Motor neuron (in vitro differentiated cells): ENCODE results near the gene PDCD1LG2. TPM values are rescaled to one million over a fixed set of nuclear protein-coding genes. Genes with fewer than 3 reads are reported as not detected.

Experiments used
- ATAC-seq, 8 experiments: fragments of 200-7000 bp; cut with Tn5 transposase; replicated peaks in 6 of 8; 2 replicates each; pipeline ENCODE4 v1.8.0; 2021; ENCODE audit warnings: mild to moderate bottlenecking in 8 of 8, moderate library complexity in 8 of 8
- H3K27ac ChIP-seq, 2 donors: fragments of 250-450 bp; sonication (Bioruptor Pico); 2 replicates each; pipeline ENCODE4 v1.9.0; 2021; ENCODE audit warnings: antibody characterized with exemption in 2 of 2, mild to moderate bottlenecking in 2 of 2, moderate library complexity in 1 of 2
- H3K4me1 ChIP-seq, 2 donors: fragments of 250-450 bp; sonication (Bioruptor Pico); replicated peaks in 1 of 2; 2 replicates each; pipeline ENCODE4 v1.6.1; 2021; ENCODE audit warnings: antibody characterized with exemption in 2 of 2, mild to moderate bottlenecking in 2 of 2, moderate library complexity in 1 of 2
- H3K4me3 ChIP-seq, 5 donors: fragments of 250-450 bp; sonication (Bioruptor Pico); 2 replicates each; pipeline ENCODE4 v1.9.0; 2021; ENCODE audit warnings: antibody characterized with exemption in 5 of 5, mild to moderate bottlenecking in 5 of 5, moderate library complexity in 4 of 5
- WGBS, 10 experiments: fragments of 450-650 bp; shearing (Covaris generic); methylation state at CpG; one replicate each; pipeline ENCODE4 v1.0.0; 2022; 5-methylcytosine and 5-hydroxymethylcytosine counted together
- in situ Hi-C, 9 experiments: fragments of 400-800 bp; cut with MboI; loops; one replicate each; pipeline ENCODE4 v1.15.0; 2021; ENCODE audit warnings: low sequenced_read_pairs in 9 of 9, low pct_unique_long_range_greater_than_20kb in 2 of 9; ENCODE audit not compliant: unreplicated experiment in 9 of 9
- total RNA-seq, 8 experiments: library from RNA; unstranded; fragments of 300-600 nt; gene quantifications; 2 replicates each; pipeline versions ENCODE4 v1.2.3 to v1.2.4, GENCODE V29; 2022

The PDCD1LG2 gene
- total RNA-seq, 8 experiments from 2014 or later: 0.05 to 1.3 (median 0.29) TPM; not detected in 1

DNA sequence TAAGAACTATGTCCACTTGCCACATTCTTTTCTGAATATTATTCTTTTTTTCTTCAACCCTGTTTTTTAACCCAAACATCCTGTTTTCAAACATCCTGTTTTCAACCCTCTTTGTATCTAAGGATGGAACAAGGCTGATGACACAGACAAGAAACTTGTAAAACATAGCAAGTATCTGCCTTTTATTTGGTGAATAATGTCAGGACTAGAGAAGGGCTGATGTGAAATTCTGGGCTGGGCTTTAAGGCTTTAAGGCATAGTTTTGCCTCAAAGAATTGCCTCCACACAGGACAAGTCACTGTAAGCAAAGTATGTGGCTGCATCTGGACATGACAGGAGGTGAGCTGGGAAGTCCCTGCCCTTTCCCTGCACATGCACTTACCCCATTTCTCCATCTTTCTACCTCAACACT is 76.1 kb downstream of the PDCD1LG2 start:
- no peak for ATAC-seq
- in situ Hi-C loops: loop anchor here in 5 of 9 experiments (25.0 kb wide), 3 partner anchors 124 to 824 kb away; partner anchors contain the start of genes INSL6 (in 3 of the 5) and CD274 (in 2 of the 5)

DNA sequence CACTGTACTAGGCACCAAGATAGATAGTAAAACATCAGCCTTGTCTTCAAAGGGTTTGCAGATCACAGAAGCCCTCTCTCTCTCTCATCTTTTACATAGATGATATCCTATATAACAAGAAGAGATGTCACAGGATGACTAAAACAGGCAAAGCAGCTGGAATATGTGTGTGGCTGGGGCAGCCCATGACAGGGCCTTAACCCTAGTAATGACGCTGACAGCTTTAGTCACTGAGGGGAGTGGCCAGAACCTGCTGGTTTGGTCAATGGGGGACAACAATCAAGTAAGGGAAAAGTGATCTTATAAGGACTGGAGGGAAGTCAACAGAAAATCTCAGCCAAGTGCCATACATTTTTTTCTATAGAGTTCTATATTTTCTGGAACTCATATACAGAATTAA is 76.7 kb downstream of the PDCD1LG2 start:
- H3K4me3 ChIP-seq: no peak overlapping the region
- in situ Hi-C loops: loop anchor here in 5 of 9 experiments (25.0 kb wide), 3 partner anchors 125 to 825 kb away; partner anchors contain the start of genes INSL6 (in 3 of the 5) and CD274 (in 2 of the 5)
- 0 to 71% (median 20%) methylated on average over 1 of the region's 1 CpG; no CpG with 5 or more reads in 5 of the 10 experiments for WGBS, 10 experiments
- no peaks in the 10 kb centered on the region for H3K4me1 ChIP-seq
- ATAC-seq: peak in 3 of 8 experiments; percentile 29 to 31 (median 30)
- no peak overlapping the region for H3K27ac ChIP-seq

More for the DNA sequence above, 76.1 kb downstream of the PDCD1LG2 start:
- Histone ChIP-seq H3K27ac (no peak overlapping the region), H3K4me3 (no peak overlapping the region), H3K4me1 (no peaks in the 10 kb centered on the region)

DNA sequence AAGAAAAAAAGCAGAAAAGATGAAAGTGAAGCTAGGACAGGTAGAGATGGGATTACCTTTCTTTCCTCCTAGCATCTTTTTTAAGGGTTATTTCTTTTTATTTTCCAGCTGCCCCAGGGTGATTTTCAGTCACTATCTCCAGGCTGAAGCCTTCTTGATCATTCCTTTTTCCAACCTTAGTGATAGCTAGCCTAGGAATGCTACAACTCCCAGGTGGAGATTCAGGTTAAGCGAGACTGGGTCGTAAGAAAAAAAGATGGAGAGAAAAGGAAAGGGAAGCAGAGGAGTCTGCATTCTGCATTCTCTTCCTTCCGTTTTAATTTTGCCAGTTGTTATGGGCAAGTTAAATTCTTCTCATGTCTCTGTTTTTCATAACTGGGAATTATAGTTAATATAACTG is 81.9 kb downstream of the PDCD1LG2 start:
- in situ Hi-C loops: loop anchor here in 6 of 9 experiments (10.0 to 25.0 kb wide), 5 partner anchors 130 to 830 kb away; partner anchors contain the start of genes INSL6 (in 3 of the 6) and CD274 (in 2 of the 6)
- H3K27ac ChIP-seq: no peak overlapping the region
- ATAC-seq: no peak
- no peak overlapping the region for H3K4me3 ChIP-seq
- peaks cover 0 to 5% of the 10 kb centered on the region in 2 donors for H3K4me1 ChIP-seq
- WGBS, 10 experiments: 47 to 100% (median 84%) methylated on average over 1 to 3 of the region's 3 CpGs; no CpG with 5 or more reads in 2 of the 10 experiments

DNA sequence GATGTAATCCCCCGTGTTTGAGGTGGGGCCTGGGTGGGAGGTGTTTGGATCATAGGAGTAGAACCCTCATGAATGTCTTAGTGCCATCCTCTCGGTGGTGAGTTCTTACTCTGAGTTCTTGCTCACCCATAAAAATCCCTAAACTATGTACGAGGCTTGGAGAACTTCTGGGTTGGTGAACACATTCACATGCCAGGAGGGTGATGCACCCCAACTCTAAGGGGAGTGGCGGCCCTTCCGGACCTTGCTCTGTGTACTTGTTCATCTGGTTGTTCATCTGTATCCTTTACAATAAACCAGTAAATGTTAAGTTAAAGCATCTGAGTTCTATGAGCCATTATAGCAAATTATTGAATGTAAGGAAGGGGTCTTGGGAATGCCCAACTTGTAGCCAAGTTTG is 82.6 kb downstream of the PDCD1LG2 start:
- no peak for ATAC-seq
- 59 to 100% (median 89%) methylated on average over 1 to 5 of the region's 5 CpGs; no CpG with 5 or more reads in 4 of the 10 experiments for WGBS, 10 experiments
- H3K4me3 ChIP-seq: no peak overlapping the region
- peaks cover 0 to 5% of the 10 kb centered on the region in 2 donors for H3K4me1 ChIP-seq
- in situ Hi-C loops: loop anchor here in 6 of 9 experiments (10.0 to 25.0 kb wide), 5 partner anchors 131 to 831 kb away; partner anchors contain the start of genes INSL6 (in 3 of the 6) and CD274 (in 2 of the 6)
- H3K27ac ChIP-seq: no peak overlapping the region

DNA sequence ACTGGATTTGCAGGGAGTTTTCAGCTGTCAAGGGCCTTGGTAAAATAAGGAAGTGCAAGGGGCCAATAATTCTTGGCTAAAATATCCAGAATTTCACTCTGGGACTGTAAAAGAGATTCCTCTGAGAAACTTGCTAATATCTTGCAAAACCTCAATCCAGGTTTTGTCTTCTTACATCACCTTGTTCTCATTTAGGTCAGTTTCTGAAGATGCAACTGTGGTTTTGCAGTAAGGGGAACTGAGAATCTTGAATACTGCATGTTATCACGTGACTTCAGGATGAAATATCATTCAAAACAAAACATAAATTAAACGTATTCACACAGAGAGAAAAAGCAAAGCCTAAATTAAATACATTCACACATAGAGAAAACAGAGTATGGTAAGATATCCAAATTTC is 83.6 kb downstream of the PDCD1LG2 start:
- 39 to 100% (median 80%) methylated on average over 1 to 2 of the region's 2 CpGs for WGBS, 10 experiments
- no peak for ATAC-seq
- Histone ChIP-seq H3K4me1 (peaks cover 0 to 5% of the 10 kb centered on the region in 2 donors), H3K4me3 (no peak overlapping the region), H3K27ac (no peak overlapping the region)
- in situ Hi-C loops: loop anchor here in 6 of 9 experiments (10.0 to 25.0 kb wide), 5 partner anchors 132 to 832 kb away; partner anchors contain the start of genes INSL6 (in 3 of the 6) and CD274 (in 2 of the 6)

DNA sequence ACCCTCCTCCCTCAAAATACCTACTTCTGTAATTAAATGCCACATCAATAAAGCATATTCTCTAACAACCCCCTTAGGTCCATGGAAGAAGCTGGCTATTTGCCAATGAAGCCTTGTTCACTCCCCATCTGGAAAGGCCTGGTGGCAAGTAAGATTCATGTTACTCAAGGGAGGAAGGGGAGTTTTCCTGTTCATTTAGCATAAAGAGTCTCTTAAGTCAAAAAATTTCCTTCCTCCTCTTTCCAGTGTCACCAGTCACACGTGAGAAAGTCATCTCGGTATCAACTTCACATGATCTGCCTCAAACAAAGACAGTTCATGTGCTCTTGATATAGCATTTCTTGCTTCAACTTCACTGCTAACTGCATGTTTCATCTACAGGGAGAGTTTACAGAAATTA is 85.8 kb downstream of the PDCD1LG2 start:
- Histone ChIP-seq H3K27ac (no peak overlapping the region), H3K4me3 (no peak overlapping the region), H3K4me1 (peaks cover 0 to 5% of the 10 kb centered on the region in 2 donors)
- in situ Hi-C loops: loop anchor here in 6 of 9 experiments (10.0 to 25.0 kb wide), 5 partner anchors 134 to 834 kb away; partner anchors contain the start of genes INSL6 (in 3 of the 6) and CD274 (in 2 of the 6)
- 23 to 100% (median 71%) methylated on average over 1 to 2 of the region's 2 CpGs; no CpG with 5 or more reads in 2 of the 10 experiments for WGBS, 10 experiments
- peak in 4 of 8 experiments; percentile 18 to 71 (median 46) for ATAC-seq

DNA sequence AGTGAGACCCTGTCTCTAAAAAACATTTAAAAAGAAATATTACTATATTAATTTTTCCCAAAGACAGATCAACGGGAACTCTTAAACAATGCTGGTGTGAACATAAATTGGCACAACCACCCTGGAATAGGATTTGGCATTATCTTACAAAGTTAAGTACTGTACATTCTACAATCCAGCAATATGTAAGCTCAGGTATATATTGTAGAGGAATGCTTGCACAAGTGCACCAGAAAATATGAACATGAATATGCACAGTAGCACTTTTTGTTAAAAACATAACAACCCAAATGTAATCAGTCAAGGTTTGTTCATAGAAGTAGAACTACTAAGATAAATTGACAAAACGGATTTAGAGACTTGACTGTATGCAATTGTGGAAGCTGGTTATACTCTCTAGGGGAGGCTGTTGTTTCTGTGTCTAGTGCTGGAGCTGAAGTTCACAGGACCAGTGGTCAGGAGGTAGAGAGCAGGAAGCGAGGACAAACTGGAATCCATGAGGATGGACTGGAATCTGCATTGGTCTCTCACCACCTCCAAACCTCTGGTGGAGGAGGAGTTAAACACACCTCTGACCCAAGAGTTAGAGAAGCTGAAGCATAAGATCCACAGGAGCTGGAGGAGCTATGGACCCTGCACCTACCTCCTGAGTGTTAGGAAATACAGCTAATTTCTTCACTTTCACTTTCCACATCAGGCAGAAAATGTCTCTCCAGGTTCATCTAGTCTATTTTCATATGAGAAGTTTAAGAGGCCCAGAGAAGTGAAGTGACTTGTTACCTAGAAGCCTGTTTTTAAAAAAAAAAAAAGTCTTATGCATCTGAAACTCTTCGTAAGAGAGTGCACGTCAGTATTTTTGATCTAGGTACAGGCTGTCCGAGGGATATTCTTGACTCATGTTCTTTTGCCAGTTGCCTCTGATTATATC is 98.2 kb downstream of the PDCD1LG2 start:
- Histone ChIP-seq H3K27ac (no peak overlapping the region), H3K4me1 (no peaks in the 10 kb centered on the region), H3K4me3 (no peak overlapping the region)
- ATAC-seq: peak in 3 of 8 experiments; percentile 72 to 85 (median 80)
- in situ Hi-C loops: loop anchor here in 1 of 9 experiments (25.0 kb wide), 1 partner anchor 546 kb away; no protein-coding TSS in a partner anchor
- 20 to 100% (median 85%) methylated on average over 1 to 6 of the region's 6 CpGs for WGBS, 10 experiments

DNA sequence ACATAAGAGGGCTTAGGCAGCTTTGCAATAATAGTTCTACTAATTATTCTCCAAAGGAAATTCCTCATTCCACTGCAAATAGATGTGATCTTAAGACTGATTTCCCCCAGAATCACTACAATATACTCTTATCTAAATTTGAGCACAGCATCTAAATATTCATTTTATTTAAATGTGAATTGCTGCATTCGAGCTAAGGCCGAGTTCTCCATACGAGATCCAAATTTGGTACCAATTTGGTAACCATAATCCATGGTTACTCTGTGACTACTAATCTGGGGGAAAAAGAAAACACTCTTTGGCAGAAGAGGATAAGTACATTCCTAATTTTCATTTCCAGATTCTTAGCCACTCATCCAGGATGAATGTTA is 98.9 kb downstream of the PDCD1LG2 start:
- Histone ChIP-seq H3K4me3 (no peak overlapping the region), H3K27ac (no peak overlapping the region), H3K4me1 (no peaks in the 10 kb centered on the region)
- in situ Hi-C loops: loop anchor here in 1 of 9 experiments (25.0 kb wide), 1 partner anchor 547 kb away; no protein-coding TSS in a partner anchor
- WGBS, 10 experiments: 6 to 95% (median 91%) methylated on average over 3 of the region's 3 CpGs; no CpG with 5 or more reads in 3 of the 10 experiments
- ATAC-seq: peak in 3 of 8 experiments; percentile 17 to 55 (median 54)

DNA sequence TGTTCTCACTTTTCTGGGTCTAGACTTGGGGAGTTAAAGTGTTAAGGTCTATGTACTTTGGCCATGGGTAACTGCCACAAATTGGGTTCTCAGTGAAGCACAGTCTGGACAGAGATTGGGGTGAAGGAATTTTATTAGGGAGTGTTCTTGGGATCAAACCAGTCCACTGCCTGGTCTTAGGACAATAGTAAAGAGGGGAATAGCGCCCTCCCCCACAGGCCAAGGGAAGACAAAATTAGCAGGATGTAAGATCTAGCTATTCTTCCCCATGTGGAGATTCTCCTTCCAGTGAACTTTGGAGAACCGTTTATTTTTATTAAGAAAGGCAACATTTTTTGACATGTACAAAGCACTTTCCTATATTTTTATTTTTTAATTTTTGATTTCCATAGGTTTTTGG is 100.2 kb downstream of the PDCD1LG2 start:
- WGBS, 10 experiments: 18 to 100% (median 60%) methylated on average over 1 to 2 of the region's 2 CpGs; no CpG with 5 or more reads in 2 of the 10 experiments
- no peak overlapping the region for H3K27ac ChIP-seq
- H3K4me1 ChIP-seq: no peaks in the 10 kb centered on the region
- no peak for ATAC-seq
- no peak overlapping the region for H3K4me3 ChIP-seq
- in situ Hi-C loops: loop anchor here in 1 of 9 experiments (25.0 kb wide), 1 partner anchor 548 kb away; no protein-coding TSS in a partner anchor

DNA sequence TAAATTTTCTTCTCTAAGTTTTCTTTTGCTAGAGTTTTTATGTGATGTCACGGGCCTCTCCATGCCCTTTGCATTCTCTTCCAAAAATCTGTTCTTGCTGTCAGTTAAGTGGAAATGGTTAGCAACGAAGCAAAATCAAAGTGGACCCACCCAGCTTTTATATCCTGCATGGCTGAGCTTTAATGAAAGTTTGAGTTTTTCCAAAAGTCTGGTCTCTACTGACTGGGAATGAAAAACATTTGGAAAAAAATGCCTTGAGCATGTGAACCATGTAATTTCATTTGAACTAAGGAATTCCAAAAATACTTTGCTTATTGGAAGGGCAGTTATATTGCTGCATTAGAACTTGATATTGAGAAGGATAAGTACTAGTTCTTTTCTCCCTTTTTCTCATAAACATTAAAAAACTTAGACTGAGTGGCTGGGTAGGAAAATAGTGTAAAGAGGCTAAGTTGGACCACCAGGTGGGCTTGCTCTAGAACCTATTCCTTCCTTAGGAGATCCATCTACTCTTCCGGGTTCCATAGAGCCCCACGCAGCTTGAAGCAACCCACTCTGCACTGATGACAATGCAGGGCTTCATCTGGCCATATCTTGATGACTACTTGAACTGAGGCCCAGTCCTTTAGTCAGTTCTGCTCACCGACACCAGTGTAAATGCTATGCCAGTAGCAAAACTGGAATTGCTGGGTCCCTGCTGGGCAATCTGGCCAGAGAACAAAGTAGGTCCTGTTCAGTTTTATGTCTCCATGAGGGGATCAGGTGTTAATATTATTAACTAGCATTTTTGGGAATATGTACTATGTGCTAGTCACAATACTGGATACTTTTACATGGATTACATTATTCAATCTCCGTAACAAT is 101.2 kb downstream of the PDCD1LG2 start:
- no peak for ATAC-seq
- no peak overlapping the region for H3K4me3 ChIP-seq
- in situ Hi-C loops: loop anchor here in 1 of 9 experiments (25.0 kb wide), 1 partner anchor 549 kb away; no protein-coding TSS in a partner anchor

DNA sequence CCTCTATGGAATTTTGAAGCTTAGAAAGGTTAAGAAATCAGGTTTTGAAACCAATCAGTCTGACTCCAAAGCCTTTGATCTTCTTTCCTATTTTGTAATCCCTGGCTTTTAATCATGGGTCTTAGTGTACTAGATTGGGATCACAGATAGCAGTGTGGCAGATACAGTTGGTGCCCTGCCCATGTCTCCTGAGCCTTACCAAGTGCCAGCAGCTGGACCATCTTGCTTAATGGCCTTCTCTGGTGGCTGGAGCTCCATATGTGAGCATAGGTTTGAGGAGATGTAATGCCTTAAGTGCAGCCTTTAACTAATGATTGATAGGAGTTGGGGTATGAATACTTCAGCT is 101.8 kb downstream of the PDCD1LG2 start:
- in situ Hi-C loops: loop anchor here in 1 of 9 experiments (25.0 kb wide), 1 partner anchor 550 kb away; no protein-coding TSS in a partner anchor
- ATAC-seq: no peak
- Histone ChIP-seq H3K4me1 (no peaks in the 10 kb centered on the region), H3K27ac (no peak overlapping the region), H3K4me3 (no peak overlapping the region)

More for the DNA sequence above, 101.2 kb downstream of the PDCD1LG2 start:
- WGBS, 10 experiments: 29 to 100% (median 85%) methylated on average over 1 to 6 of the region's 6 CpGs
- Histone ChIP-seq H3K27ac (no peak overlapping the region), H3K4me1 (no peaks in the 10 kb centered on the region)

DNA sequence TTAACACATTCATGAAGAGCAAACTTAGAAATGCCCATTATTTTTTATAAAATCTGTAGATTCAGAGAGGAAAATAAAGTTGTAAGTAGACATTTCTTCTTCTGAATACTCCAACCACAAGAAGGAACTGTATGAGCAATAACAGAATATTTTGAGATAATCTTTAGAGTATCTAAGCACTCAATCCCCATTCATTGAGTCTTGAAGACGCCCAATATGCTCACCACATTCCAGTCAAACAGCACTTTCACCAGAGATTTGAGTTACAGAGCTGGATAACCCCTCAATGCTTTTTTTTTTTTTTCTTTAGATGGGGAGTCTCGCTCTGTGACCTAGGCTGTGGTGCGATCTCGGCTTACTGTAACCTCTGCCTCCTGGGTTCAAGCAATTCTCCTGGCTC is 103.9 kb downstream of the PDCD1LG2 start:
- 90 to 100% (median 100%) methylated on average over 1 to 4 of the region's 4 CpGs; no CpG with 5 or more reads in 2 of the 10 experiments for WGBS, 10 experiments
- no peak overlapping the region for H3K27ac ChIP-seq
- H3K4me1 ChIP-seq: no peaks in the 10 kb centered on the region
- ATAC-seq: no peak
- in situ Hi-C loops: loop anchor here in 1 of 9 experiments (25.0 kb wide), 1 partner anchor 552 kb away; no protein-coding TSS in a partner anchor
- H3K4me3 ChIP-seq: no peak overlapping the region
